ENCODE data around the gene PTPRD.

PTPRD gene

GRCh38 chr9:8382266-8382665, 2230.5 kb downstream of the PTPRD start:
- Histone ChIP-seq H3K27me3 (ENCODE audit: control insufficient read depth, insufficient read depth, low read length, poor library complexity, severe bottlenecking) (no peaks in the 10 kb centered on the region), H3K4me3 (ENCODE audit: insufficient read depth, low read depth, low read length) (no peak overlapping the region), H3K27ac (ENCODE audit: insufficient read depth, low read depth, low read length, poor library complexity, severe bottlenecking) (no peak overlapping the region), H3K9me3 (ENCODE audit: control insufficient read depth, low read length) (no peaks in the 10 kb centered on the region), H3K36me3 (ENCODE audit: control insufficient read depth, insufficient read depth, low read length) (no peaks in the 10 kb centered on the region), H3K4me1 (ENCODE audit: control insufficient read depth, insufficient read depth, low read length) (no peaks in the 10 kb centered on the region)
- WGBS, 2 experiments = 90 to 100% methylated on average over 1 of the region's 1 CpG

- Histone ChIP-seq H3K4me3 (ENCODE audit: insufficient read depth, low read depth, low read length) (no peak overlapping the region), H3K27me3 (ENCODE audit: control insufficient read depth, insufficient read depth, low read length, poor library complexity, severe bottlenecking) (no peaks in the 10 kb centered on the region), H3K36me3 (ENCODE audit: control insufficient read depth, insufficient read depth, low read length) (no peaks in the 10 kb centered on the region), H3K4me1 (ENCODE audit: control insufficient read depth, insufficient read depth, low read length) (no peaks in the 10 kb centered on the region), H3K27ac (ENCODE audit: insufficient read depth, low read depth, low read length, poor library complexity, severe bottlenecking) (no peak overlapping the region), H3K9me3 (ENCODE audit: control insufficient read depth, low read length) (no peaks in the 10 kb centered on the region)
- WGBS, 2 experiments = 93 to 100% methylated on average over 3 of the region's 3 CpGs
Observed at GRCh38 chr9:8381601-8382000, 2231.2 kb downstream of the PTPRD start.

DNA sequence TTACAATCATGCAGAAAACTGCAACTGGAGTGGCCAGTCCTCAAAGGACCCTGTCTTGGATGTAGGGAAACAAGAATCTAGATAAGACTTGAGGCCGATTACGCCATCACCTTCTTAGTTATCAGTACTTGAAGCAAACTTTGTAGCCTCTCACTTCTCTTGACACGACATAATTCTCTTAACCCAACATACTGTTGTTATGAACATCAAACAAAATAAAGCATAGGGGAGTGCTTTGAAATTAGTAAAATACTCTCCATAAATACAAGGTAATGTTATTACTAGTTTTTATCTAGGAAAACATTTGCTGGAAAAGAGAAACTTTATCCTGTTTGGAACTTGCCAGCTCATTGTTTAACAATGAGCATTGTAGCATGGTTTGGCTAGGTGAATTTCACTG, 2238.3 kb downstream of the PTPRD start:
- no peak overlapping the region for H3K4me3 ChIP-seq (ENCODE audit: insufficient read depth, low read depth, low read length)
- peaks cover 5% of the 10 kb centered on the region for H3K36me3 ChIP-seq (ENCODE audit: control insufficient read depth, insufficient read depth, low read length)
- no peaks in the 10 kb centered on the region for H3K27me3 ChIP-seq (ENCODE audit: control insufficient read depth, insufficient read depth, low read length, poor library complexity, severe bottlenecking)
- no peaks in the 10 kb centered on the region for H3K4me1 ChIP-seq (ENCODE audit: control insufficient read depth, insufficient read depth, low read length)
- WGBS, 2 experiments = 88 to 95% methylated on average over 3 of the region's 3 CpGs
- no peaks in the 10 kb centered on the region for H3K9me3 ChIP-seq (ENCODE audit: control insufficient read depth, low read length)
- H3K27ac ChIP-seq (ENCODE audit: insufficient read depth, low read depth, low read length, poor library complexity, severe bottlenecking) = no peak overlapping the region

DNA sequence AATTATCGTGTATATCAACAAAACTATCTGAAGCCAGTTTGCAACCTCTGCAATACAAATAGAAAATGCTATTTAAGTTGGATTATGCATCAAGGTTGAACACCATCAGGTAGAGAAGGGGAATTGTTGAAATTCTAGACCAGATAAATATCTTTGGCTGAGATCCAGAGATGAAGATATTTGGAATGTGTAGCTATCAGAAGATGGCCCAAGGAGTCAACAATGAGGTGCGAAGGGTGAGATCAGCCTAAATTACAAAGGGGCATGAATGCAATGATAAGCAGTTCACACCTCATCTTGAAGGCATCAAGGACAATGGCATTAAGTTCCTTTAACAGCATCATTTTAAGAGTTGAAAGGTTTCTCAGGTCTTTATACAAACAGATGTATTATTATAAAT, 2241.1 kb downstream of the PTPRD start:
- H3K36me3 ChIP-seq (ENCODE audit: control insufficient read depth, insufficient read depth, low read length) = peaks cover 5% of the 10 kb centered on the region
- no peaks in the 10 kb centered on the region for H3K27me3 ChIP-seq (ENCODE audit: control insufficient read depth, insufficient read depth, low read length, poor library complexity, severe bottlenecking)
- H3K4me3 ChIP-seq (ENCODE audit: insufficient read depth, low read depth, low read length) = no peak overlapping the region
- no peaks in the 10 kb centered on the region for H3K9me3 ChIP-seq (ENCODE audit: control insufficient read depth, low read length)
- WGBS, 2 experiments = 95 to 98% methylated on average over 2 of the region's 2 CpGs
- H3K4me1 ChIP-seq (ENCODE audit: control insufficient read depth, insufficient read depth, low read length) = no peaks in the 10 kb centered on the region
- no peak overlapping the region for H3K27ac ChIP-seq (ENCODE audit: insufficient read depth, low read depth, low read length, poor library complexity, severe bottlenecking)

- Histone ChIP-seq H3K9me3 (ENCODE audit: control insufficient read depth, low read length) (no peaks in the 10 kb centered on the region), H3K4me3 (ENCODE audit: insufficient read depth, low read depth, low read length) (no peak overlapping the region), H3K36me3 (ENCODE audit: control insufficient read depth, insufficient read depth, low read length) (no peaks in the 10 kb centered on the region), H3K27ac (ENCODE audit: insufficient read depth, low read depth, low read length, poor library complexity, severe bottlenecking) (no peak overlapping the region), H3K4me1 (ENCODE audit: control insufficient read depth, insufficient read depth, low read length) (no peaks in the 10 kb centered on the region), H3K27me3 (ENCODE audit: control insufficient read depth, insufficient read depth, low read length, poor library complexity, severe bottlenecking) (no peaks in the 10 kb centered on the region)
- WGBS, 2 experiments = 91% methylated on average over 3 of the region's 3 CpGs
Observed at GRCh38 chr9:8366161-8366926, 2246.5 kb downstream of the PTPRD start.

GRCh38 chr9:8365466-8366160, 2247.2 kb downstream of the PTPRD start:
- 87 to 95% methylated on average over 4 of the region's 4 CpGs for WGBS, 2 experiments
- Histone ChIP-seq H3K9me3 (ENCODE audit: control insufficient read depth, low read length) (no peaks in the 10 kb centered on the region), H3K27ac (ENCODE audit: insufficient read depth, low read depth, low read length, poor library complexity, severe bottlenecking) (no peak overlapping the region)

GRCh38 chr9:8365029-8365428, 2247.8 kb downstream of the PTPRD start:
- no peak overlapping the region for H3K27ac ChIP-seq (ENCODE audit: insufficient read depth, low read depth, low read length, poor library complexity, severe bottlenecking)
- no peaks in the 10 kb centered on the region for H3K4me1 ChIP-seq (ENCODE audit: control insufficient read depth, insufficient read depth, low read length)
- 48 to 49% methylated on average over 2 of the region's 2 CpGs for WGBS, 2 experiments
- no peaks in the 10 kb centered on the region for H3K9me3 ChIP-seq (ENCODE audit: control insufficient read depth, low read length)
- H3K4me3 ChIP-seq (ENCODE audit: insufficient read depth, low read depth, low read length) = no peak overlapping the region
- H3K27me3 ChIP-seq (ENCODE audit: control insufficient read depth, insufficient read depth, low read length, poor library complexity, severe bottlenecking) = no peaks in the 10 kb centered on the region
- no peaks in the 10 kb centered on the region for H3K36me3 ChIP-seq (ENCODE audit: control insufficient read depth, insufficient read depth, low read length)

More at GRCh38 chr9:8365466-8366160, 2247.2 kb downstream of the PTPRD start:
- H3K4me1 ChIP-seq (ENCODE audit: control insufficient read depth, insufficient read depth, low read length) = no peaks in the 10 kb centered on the region
- no peaks in the 10 kb centered on the region for H3K36me3 ChIP-seq (ENCODE audit: control insufficient read depth, insufficient read depth, low read length)
- no peak overlapping the region for H3K4me3 ChIP-seq (ENCODE audit: insufficient read depth, low read depth, low read length)
- H3K27me3 ChIP-seq (ENCODE audit: control insufficient read depth, insufficient read depth, low read length, poor library complexity, severe bottlenecking) = no peaks in the 10 kb centered on the region

- no peaks in the 10 kb centered on the region for H3K4me1 ChIP-seq (ENCODE audit: control insufficient read depth, insufficient read depth, low read length)
- WGBS, 2 experiments = 95 to 97% methylated on average over 11 of the region's 11 CpGs
- no peaks in the 10 kb centered on the region for H3K36me3 ChIP-seq (ENCODE audit: control insufficient read depth, insufficient read depth, low read length)
- no peak overlapping the region for H3K4me3 ChIP-seq (ENCODE audit: insufficient read depth, low read depth, low read length)
- H3K9me3 ChIP-seq (ENCODE audit: control insufficient read depth, low read length) = no peaks in the 10 kb centered on the region
- no peaks in the 10 kb centered on the region for H3K27me3 ChIP-seq (ENCODE audit: control insufficient read depth, insufficient read depth, low read length, poor library complexity, severe bottlenecking)
- no peak overlapping the region for H3K27ac ChIP-seq (ENCODE audit: insufficient read depth, low read depth, low read length, poor library complexity, severe bottlenecking)
Observed at GRCh38 chr9:8364026-8364752, 2248.6 kb downstream of the PTPRD start.

DNA sequence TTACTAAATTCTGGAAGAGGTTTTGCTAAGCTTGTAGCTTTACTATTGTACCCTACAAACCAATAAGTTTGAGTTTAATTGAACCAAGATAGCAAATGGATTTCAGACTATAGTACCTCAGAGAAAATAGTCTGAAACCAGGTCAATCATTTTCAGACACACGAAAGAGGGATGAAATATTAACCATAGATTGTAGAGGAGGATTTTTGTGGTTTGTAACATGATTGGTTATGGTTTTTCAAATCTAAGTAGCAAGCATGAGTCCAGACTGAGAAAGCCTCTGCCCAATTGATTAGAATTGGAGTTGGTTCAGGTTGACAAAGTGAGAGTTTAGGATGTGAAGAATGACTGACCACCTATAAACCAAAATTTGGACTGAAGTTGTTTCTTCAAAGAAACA, 2250.6 kb downstream of the PTPRD start:
- no peaks in the 10 kb centered on the region for H3K36me3 ChIP-seq (ENCODE audit: control insufficient read depth, insufficient read depth, low read length)
- H3K4me1 ChIP-seq (ENCODE audit: control insufficient read depth, insufficient read depth, low read length) = no peaks in the 10 kb centered on the region
- 97 to 100% methylated on average over 1 of the region's 1 CpG for WGBS, 2 experiments
- H3K9me3 ChIP-seq (ENCODE audit: control insufficient read depth, low read length) = no peaks in the 10 kb centered on the region
- H3K27ac ChIP-seq (ENCODE audit: insufficient read depth, low read depth, low read length, poor library complexity, severe bottlenecking) = no peak overlapping the region
- no peak overlapping the region for H3K4me3 ChIP-seq (ENCODE audit: insufficient read depth, low read depth, low read length)
- no peaks in the 10 kb centered on the region for H3K27me3 ChIP-seq (ENCODE audit: control insufficient read depth, insufficient read depth, low read length, poor library complexity, severe bottlenecking)

GRCh38 chr9:8361364-8361763, 2251.4 kb downstream of the PTPRD start:
- Histone ChIP-seq H3K36me3 (ENCODE audit: control insufficient read depth, insufficient read depth, low read length) (no peaks in the 10 kb centered on the region), H3K4me3 (ENCODE audit: insufficient read depth, low read depth, low read length) (no peak overlapping the region), H3K27ac (ENCODE audit: insufficient read depth, low read depth, low read length, poor library complexity, severe bottlenecking) (no peak overlapping the region), H3K4me1 (ENCODE audit: control insufficient read depth, insufficient read depth, low read length) (no peaks in the 10 kb centered on the region), H3K9me3 (ENCODE audit: control insufficient read depth, low read length) (no peaks in the 10 kb centered on the region), H3K27me3 (ENCODE audit: control insufficient read depth, insufficient read depth, low read length, poor library complexity, severe bottlenecking) (no peaks in the 10 kb centered on the region)
- 88 to 94% methylated on average over 2 of the region's 2 CpGs for WGBS, 2 experiments
